ENCODE results near the gene CHCHD10.

Gene CHCHD10

DNA sequence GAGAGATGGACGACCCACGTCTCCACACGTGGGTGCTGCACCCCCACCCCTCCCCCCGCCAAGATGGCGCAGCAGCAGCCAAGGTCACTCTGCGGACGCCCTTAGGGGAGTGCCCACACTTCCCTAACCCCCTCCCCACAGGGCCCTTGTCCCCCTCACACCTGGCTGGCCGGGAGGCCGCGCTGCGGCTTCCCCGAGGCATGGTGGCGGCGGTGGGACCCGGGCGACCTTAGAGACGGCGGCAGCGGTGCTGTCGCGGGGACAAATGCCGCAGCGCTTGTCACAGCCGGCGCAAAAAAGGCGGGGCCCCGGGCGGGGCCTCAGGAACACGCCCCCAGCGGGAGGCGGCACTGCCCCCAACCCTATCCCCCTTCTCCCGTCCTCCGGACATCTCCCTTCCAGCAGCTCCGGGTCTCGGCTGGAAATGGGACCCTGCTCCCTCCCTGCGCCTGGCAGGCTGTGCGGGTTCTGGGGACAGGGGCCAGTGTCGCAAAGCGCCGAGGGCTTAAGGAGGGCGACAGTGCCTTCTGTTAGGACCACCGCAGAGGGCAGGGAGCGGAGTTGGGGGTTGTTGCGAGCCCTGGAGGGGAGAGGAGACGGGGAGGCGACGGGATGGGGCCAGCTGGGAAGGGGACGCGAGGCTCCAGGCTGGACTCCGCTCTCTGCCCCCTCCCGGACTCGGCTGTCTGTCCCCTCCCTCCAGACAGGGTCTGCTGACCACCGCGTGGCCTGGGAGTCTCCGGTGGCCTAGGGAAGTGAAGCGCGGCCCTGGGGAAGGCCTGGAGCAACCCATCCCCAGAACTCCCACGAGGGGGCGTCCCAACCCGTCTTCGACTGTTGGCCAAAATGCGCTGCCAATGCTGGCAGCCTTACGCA is at the start of gene CHCHD10:
CHCHD10 (minus strand) TSS at position 300 of the 876 bp plus-strand sequence; CDS start at position 202, 98 bp downstream.
- TF ChIP-seq, protein P1, sequence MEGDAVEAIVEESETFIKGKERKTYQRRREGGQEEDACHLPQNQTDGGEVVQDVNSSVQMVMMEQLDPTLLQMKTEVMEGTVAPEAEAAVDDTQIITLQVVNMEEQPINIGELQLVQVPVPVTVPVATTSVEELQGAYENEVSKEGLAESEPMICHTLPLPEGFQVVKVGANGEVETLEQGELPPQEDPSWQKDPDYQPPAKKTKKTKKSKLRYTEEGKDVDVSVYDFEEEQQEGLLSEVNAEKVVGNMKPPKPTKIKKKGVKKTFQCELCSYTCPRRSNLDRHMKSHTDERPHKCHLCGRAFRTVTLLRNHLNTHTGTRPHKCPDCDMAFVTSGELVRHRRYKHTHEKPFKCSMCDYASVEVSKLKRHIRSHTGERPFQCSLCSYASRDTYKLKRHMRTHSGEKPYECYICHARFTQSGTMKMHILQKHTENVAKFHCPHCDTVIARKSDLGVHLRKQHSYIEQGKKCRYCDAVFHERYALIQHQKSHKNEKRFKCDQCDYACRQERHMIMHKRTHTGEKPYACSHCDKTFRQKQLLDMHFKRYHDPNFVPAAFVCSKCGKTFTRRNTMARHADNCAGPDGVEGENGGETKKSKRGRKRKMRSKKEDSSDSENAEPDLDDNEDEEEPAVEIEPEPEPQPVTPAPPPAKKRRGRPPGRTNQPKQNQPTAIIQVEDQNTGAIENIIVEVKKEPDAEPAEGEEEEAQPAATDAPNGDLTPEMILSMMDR (IDR thresholded peaks at IDR 0.05): peak; percentile 61

- TF ChIP-seq, protein P1 (IDR thresholded peaks at IDR 0.05): no peak
Measured at GRCh38 chr22:23817146-23817545, 49.4 kb upstream of the CHCHD10 start.

DNA sequence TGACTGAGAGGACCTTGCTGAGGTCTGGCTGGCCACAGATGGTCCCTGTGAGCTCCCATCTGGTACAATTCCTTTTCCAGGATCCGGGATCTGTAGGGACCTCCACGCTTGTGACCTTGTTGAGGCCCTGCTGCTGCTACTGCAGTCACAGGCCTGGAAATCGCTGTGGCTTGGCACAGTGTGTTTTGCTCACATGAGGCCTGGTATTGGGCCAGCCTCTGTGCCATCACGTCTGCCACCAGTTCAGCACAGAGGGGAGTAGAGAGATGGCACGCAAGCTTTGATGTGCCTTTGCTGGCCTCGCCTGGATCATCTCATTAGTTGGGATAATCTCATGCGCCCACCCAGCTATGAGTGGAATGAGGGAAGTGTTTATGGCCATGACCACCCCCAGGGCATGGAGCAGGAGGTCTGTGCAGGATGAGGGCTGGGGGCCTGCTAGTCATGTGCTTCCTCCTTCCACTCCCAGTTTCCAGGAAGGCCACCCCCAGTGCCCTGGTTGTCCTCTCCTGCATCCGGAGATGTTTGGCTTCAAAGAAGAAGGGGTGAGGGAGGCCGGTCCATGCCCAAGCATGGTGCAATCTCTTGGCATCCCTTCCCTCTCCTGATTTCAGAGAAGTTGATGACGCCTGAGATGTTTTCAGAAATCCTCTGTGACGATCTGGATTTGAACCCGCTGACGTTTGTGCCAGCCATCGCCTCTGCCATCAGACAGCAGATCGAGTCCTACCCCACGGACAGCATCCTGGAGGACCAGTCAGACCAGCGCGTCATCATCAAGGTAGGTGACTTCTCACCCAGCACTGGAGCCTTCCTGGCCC is 48.6 kb upstream of the CHCHD10 start:
- TF ChIP-seq, protein P1 (IDR thresholded peaks at IDR 0.05): no peak

- TF ChIP-seq, protein P1 (IDR thresholded peaks at IDR 0.05): no peak
Measured at GRCh38 chr22:23815541-23816155, 47.9 kb upstream of the CHCHD10 start.

- TF ChIP-seq, protein P1 (IDR thresholded peaks at IDR 0.05): no peak
Measured at GRCh38 chr22:23812378-23812777, 44.6 kb upstream of the CHCHD10 start.

DNA sequence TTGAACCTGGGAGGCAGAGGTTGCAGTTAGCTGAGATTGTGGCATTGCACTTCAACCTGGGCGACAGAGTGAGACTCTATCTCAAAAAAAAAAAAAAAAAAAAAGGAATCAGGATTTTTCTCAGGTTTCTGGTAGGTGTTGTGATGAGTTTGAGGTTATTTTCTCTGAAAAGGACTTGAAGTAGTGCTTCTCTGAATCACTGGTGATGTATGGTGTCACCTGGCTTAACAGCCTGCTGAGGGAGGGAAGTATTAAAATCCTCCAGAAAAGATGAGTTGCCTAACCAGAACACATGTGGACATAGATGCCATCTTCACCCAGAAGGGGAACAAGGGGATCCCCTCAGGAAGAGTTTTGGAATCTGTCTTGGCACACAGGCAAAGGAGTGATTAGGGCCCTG is 39.1 kb upstream of the CHCHD10 start:
- TF ChIP-seq, protein P1 (IDR thresholded peaks at IDR 0.05): no peak

DNA sequence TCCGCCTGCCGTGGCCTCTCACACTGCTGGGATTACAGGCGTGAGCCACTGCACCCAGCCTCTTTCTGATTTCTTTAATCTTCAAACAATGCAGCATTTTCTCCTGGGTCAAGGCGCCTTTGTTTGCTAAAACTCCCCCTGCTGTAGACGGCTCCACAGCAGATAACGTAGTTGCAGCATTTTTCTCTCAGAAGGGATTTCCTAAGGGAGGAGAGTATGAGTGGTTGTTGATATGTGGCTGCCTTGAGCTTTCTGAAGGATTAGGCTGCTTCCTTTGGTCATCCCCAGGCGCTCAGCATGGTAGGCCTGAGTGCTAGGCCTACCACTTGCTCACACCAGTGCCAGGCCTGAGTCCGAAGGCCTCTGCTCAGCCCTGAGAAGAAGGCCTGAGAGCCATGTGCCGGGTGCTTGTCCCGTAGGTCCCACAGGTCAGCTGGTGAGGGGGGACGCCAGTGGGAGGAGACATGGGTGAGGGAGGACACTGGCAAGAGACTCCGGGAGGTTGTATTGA is 37.1 kb upstream of the CHCHD10 start:
- TF ChIP-seq, protein P1 (IDR thresholded peaks at IDR 0.05): no peak
